Islet of Langerhans (tissue), 1 donor: Measurements from ENCODE around the gene AFF3.

Experiments used
- FAIRE-seq: peaks from one replicate; lab custom pipeline; 2011; peaks lifted over from hg19 to GRCh38; lab: Jason Lieb, UNC

The AFF3 gene

DNA sequence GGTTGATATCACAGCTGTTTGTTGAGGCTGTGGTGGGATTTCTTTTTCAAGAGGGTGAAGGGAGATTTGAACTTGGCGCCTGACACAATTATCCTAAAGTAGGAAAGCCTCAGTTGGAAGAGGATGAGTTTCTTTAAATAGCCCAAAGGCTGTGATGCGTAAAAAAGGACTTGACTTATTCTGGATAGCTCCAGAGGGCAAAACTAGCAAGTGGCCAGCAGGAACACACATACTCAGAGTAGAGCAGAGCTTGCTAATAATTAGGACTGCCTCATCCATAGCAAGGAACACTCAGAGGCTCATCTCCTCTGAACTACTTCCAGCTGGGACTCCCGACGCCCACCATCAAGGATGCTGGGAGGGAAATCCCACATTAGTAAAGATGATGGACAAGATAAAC lies 74.0 kb downstream of the AFF3 start:
- no peak for FAIRE-seq

DNA sequence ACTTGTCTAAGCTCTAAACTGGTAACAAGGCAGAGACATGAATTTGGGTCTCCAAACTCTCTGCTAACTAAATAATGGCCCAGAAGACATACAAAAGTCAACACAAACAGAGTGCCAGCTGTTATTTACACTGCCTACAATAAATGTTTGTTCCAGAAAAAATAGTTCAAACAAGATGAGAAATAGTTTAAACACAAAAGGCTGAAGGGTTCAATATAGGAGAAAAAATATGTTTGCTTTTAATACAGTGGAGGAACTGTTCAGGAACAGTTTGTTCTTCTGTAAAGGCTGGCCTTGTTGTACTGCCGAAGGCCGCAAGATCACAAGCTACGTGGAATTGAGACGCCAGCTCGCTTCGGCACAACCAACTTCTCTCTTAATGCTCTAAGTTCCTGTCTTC lies 74.6 kb downstream of the AFF3 start:
- no peak for FAIRE-seq

DNA sequence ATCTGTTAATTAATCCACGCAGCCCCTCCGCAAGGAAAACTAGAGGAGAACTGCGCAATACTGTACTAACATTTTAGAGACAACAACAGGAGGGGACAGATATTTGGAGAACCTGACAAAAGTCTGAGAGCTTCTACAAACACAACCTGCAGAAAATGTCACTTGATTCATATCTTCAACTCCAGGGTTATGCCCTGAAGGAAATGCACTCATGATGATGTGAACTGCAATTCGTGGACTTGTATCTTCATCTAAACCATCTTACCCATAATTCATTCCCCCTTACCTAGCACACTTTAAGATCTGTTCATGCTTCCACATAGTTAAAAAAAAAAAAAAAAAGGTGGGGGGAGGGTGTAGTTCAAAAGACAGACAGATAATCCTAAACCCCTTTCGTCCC lies 75.5 kb downstream of the AFF3 start:
- FAIRE-seq = no peak

DNA sequence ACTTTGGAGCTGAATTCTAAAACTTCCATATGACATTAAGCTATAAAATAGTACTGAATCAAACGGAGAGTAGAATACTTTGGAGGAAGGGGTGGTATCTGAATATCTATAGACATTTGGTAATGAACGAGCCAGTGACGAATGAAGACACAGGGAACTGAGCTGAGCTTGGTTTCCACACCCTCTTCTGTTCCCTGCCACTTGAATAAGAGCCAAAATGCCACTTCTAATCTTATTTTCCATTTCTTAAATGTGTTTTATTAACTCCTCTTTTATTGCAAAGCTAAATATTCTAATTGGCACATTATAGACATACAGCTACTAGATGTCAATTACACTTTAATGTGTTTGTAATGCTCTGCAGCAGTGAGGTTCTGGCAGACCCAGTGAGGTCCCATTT lies 76.1 kb downstream of the AFF3 start:
- FAIRE-seq = no peak

DNA sequence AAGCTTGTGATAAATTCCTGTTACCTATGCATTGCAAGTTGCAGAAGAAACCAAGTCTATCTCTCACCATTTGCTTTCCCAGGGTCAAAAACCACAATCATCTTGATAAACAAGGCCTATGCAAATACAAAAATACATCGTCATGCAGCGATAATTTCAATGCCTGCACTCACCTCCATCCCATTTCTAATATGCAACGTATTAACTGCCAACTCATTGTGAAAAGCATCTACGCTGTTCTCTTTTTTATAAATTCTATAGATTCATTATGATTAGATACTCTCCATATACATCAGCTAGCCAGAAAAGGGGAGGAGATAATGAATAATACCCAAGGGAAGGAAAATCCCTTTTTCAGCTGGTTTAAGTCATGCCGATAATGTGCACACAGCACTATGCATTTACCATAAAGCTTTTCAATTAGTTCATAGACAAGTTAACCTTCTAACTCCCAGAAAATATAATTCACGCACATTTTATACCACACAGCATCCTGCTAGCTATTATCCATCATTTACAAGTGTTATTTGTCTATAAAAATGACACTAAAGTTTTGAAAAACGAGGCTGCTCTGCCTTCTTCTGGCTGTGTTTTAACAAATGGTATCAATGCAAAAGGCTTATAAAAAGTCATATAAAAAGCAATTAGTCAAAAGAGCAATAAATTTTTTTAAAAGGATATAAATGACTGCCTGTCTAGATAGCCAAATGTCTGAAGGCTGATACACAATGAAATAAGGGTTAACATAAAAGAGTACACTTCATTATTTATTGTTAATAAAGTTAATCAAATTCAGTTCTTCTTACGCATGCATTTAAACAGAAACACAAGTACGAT lies 77.6 kb downstream of the AFF3 start:
- no peak for FAIRE-seq

DNA sequence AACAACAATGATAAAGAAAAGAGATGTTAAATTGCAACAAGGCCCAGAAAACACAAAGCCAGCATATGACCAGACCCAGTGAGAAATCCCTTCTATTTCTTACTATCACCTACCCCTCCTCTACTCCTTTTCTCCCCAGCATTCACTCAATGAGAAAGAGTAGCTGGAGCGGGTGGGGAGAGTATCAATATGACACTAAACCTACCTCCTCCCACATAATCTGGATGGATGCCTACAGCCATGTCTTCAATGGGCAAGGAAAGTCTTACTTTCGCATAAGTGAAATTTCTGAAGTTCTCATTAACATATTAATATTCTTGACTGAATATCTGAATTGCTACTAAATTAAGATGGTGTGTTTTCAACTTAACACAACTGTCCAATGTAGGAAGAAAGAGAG lies 78.2 kb downstream of the AFF3 start:
- FAIRE-seq = no peak

DNA sequence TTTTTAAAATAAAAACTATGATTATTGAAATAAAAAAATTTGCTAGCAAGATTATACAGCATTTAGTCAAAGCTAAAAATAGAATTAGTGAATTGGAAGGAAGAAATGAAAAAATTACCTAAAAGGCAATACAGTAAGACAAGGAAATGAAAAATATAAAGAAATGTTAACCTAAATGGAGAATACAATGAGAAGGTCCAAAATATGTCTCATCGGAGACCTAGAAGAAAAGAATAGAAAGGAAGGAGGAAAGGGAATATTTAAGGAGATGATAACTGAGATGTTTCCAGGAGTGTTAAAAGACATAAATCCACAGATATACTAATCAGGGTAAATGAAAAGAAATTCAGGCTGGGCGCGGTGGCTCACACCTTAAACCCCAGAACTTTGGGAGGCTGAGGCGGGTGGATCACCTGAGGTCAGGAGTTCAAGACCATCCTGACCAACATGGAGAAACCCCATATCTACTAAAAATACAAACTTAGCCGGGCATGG lies 78.9 kb downstream of the AFF3 start:
- FAIRE-seq = no peak

DNA sequence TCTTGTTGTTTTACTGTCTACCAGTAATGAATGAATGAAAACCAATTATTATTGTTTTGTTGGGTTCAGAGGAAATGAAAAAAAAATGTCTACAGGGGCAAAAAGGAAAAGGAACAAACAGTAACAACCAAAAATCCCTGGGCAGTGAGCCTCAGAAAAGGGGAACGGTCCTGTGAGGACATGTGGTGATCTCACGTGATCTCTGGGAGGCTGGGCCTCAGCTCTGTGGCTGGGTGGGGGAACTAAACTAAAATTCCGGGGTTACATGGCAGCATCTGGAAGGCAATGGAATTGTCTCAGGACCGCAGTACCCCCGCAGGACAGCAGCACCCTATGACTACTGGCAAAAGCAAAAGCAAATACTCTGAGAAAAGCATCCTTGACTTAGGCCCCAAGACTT lies 80.1 kb downstream of the AFF3 start:
- no peak for FAIRE-seq

DNA sequence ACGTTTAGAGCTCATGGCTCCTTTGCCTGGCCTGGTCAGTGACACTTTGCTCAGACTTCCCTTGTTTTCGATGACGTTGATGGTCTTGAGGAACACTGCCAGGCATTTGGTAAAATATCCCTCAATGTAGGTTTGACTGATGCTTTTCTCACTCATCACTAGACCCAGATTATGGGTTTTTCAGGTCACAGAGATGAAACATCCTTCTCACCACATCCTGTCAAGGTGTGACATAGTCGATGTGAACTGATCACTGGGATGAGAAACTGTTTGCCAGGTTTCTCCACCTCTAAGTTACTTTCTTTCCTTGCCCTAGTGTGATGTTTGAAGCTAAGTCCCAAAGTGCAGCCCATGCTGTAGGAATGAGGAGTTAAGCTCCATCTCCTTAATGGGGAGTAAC lies 81.5 kb downstream of the AFF3 start:
- no peak for FAIRE-seq

DNA sequence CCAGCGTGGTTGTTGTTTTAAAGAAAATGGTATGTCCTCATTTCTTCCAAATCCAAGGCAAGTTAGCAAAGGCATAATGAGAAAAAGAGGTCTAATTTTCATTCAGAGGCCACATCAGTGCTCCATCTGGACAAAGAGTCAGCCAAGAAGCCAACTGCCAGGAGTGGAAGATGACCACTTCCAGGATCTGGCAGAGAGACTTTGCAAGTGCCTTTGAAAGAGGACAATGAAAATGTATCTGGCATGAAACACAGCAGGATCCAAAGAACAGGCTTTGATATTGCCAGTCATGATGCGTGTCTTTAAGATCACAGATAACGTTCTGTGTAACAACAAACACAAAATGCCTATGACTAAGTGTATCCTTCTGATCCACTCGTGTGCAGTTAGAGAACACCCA lies 82.8 kb downstream of the AFF3 start:
- FAIRE-seq = no peak

DNA sequence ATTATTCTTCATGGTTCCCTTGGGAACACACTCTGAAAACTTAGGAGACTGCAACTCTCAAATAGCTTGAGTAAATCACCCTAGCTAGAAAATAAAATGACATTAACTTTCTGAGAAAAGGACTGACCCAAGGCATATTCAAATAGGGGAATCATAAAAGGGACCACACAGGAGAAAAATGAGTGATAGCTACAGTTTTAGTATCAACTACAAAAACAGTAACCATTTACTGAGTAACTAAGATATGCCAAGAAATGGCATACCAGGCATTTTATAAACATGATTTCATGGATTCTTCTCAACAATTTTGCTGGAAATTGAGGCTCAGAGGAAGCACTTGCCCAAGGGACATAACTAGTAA lies 84.5 kb downstream of the AFF3 start:
- no peak for FAIRE-seq

DNA sequence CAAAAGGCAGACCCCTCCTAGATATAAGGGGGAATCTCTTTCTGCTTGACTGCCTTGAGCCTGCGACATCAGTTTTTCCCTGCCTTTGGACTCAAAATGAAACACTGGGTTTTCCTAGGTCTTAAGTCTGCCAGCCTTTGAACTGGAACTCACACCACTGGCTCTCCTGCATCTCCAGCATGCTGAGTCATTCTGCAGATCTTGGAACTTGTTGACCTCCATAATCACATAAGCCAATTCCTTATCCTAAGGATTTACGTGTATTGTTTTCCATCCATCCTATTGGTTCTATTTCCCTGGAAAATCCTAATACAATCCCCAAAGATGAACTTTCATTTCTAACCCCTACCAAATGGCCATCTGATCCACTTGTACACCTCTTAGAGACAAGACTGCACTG lies 88.0 kb downstream of the AFF3 start:
- no peak for FAIRE-seq

DNA sequence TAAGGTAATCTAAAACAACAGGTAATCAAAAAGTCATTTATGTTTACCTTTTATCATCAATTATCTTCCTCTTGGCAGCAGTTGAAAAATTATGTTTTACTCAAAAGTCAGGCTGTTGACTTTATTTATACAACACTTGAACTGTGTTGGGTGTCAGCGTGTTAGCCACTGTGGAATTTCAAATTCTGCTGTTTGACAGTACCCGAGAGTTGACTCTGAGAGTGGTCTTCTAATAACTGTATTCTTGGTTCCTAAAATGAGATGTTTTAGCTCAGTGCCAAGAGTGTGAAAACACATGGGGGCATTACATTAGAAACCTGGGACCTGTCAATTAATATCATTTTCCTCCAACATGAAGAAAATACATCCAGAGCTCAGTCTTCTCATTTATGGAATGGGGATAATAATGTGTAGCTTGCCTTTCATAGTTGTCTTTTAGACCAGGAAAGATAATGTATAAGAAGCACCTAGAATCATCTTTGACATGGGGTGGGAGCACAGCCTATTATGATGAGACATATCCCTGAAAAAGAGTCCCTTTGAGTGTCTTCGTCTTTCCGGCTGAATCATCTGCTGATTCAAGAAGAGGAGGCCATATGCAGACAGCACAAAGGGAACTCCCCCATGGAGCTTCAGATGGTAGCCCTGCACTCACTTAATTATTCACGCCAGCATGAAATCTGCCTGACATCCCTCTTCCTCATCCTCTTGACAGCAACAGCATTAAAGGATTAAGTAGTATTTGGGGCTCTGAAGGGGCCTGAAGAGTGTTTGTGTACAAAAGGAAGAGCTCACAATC lies 89.1 kb downstream of the AFF3 start:
- no peak for FAIRE-seq

DNA sequence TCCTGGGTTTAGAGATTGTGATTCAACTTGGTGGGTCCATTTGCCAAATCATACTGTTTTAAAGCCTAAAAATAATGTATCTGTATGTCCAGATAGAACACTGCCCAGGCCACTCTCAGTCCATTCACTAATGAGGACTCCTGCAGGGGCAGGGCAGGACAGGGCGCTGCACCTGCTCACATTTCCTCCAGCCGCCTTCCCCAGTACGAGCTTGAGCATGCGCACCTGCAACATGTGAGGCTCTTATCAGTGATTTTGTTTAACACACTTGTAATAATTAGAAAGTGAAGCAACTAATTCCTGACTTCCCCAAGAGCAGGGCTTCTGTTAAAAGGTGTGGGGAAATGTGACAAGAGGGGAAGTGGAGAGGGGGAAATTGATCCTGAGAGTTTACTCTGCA lies 89.7 kb downstream of the AFF3 start:
- no peak for FAIRE-seq

DNA sequence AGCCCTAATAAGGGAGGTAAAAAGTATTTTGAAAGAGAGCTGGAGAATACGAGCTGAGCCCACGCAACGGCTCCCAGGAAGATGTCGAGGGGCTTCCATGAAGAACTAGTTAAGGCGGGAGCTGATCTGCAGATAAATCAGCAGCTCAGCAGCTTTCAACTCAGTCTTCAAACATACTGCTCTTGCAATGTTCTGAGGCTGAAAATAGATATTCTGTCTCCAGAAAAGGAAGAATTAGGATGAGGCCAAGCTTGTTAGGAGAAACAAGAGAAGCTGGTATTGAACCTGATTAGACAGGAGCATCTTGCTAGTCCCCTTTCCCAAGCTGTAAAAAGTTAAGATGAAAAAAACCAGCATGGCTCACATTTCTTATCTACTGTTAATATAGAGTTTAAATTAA lies 91.1 kb downstream of the AFF3 start:
- FAIRE-seq = no peak

DNA sequence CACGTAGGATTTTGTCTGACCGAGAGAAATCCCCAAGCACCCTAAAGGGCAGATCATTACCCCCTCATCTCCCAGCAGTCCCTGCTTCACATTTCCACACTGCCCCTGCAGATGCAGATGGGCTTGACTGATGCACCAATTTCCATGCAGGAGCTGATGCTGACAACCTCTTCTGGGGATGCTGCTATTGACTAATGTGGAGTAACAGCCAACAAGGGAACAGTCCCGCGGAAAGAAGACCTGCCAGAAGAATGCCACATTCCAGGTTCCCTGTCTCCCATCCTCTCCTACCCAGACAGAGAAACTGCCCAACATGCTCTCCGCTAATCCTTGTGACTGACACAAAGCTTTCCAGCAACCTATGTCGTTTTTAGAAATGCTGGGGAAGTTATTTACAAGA lies 91.7 kb downstream of the AFF3 start:
- FAIRE-seq = no peak

DNA sequence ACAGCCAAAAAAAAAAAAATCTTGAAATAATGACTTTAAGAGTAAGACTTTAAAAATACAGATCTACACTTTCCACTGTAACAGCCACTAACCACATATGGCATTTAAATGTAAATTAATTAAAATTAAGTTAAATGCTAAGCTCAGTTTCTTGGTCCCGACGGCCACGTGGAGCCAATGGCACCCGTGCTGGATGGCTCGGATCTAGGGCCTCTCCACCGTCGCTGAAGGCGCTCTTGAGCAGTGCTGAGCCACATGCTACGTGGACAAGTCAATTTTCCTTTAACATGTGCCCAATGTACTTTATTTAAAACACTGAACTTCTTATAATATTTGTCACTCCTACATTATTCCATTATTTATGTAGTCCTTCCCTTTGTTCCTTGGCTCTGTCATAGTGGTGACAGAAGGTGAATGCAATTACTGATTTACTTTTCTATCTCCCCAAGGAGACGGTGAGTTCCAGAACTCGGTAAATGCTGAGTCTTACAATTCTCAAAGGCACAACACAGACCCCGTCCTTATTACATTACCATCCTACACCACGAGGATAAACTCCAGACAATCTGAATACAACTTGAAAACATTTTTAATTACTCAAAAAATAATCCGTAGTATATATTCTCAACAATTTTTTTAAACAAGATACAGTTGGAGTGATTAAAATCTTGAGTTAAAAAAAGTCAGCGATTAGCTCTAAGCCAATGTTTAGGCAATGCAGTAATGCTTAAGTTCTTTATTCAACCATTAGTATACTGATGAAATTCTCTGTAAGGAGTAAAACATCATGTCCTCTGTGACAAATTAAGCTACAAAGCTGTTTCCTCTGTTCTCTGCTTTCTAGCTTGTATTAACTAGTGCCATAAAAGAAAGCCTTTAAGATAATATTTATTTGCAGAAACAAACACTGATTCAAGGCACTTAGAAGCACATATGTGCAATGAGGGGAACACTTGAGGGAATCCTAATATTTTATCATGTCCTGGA lies 95.1 kb downstream of the AFF3 start:
- FAIRE-seq = no peak

DNA sequence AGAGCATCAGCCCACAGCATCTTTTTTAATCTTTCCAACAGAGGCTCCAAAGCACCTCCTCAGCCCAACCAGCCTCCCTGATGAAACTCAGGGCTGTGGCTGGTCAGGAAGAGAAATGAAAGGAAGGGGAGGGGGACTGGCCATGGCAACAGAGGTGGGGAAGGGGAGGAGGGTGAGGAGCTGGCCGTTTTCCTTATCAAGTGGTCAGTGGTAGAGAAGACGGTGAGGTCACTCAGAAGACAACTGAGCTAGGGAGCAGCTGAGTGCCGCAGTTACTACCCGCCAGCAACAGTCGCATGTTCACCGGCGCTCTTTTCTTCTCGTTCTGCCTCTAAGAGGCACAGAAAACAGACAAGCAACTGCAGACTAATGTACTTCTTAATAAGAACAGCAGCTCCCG lies 97.4 kb downstream of the AFF3 start:
- FAIRE-seq = no peak

DNA sequence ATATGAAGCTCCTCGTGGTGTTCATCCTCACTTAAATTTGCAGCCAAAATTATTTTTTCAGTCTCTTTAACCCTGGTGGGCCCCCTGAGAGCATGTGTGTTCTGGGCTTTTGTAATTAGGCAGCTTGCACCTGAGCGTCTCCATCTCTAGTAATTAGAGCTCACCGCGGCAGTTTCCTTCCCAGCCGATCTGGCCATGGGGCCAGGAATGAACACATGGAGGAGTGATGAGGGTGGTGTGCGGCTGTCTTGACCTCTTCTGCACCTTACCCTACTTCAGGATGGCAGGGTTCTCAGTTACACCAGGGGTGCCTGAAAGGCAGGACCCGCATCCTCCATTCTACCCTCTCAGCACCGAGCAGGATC lies 98.5 kb downstream of the AFF3 start:
- FAIRE-seq = no peak

DNA sequence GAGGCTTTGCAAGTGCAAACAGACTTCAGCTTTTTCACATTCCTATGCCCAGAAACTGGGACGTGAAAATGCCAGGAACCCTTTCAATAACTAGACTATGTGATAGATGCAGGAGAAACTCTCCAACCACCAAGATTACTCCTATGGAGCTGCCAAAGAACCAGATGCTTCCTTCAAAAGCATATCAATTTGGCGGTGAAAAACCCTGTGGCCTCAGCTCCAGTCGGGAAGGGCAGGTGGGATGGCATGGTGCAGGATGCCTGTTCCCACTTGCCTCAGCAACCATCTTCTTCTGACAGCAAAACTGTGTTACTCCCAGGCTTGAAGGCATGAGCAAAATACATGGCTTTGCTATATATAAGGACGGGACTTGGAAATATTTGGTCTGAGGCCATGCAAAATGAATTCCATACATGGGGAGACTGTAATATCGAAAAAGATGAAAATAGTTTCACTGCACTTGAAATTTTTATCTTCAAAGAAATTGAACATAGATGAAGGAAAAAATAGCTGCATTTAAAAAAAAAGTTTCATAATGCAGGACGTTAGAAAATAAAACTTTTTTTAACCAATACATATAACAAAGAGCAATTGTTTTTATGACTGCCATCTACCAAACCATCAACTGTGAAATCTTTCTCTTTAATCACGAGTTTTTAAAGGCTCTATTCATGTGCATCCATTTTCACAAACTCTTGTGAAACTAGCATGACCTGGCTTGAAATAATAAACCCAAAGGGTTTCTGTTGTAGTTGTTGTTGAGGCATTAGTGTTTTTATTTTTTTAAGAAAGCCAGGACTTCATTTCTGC lies 99.1 kb downstream of the AFF3 start:
- FAIRE-seq = no peak

DNA sequence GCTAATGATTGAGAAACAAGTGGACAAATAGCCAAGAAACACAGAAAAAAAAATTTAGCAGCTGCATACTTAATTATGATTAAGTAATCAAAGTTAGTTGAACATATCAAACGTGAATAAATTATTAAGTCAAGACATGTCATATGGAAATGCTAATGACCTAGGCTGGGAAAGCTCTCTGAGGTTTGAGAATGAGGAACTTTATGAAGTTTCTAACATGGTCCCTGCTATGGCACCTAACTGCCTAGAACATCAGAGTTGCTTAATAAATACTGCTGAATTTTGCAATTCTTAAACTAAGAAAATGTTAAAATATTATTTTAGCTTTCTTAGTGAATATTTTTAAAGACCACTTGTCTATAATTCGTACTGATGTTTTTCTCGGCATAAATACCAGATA lies 99.8 kb downstream of the AFF3 start:
- no peak for FAIRE-seq

DNA sequence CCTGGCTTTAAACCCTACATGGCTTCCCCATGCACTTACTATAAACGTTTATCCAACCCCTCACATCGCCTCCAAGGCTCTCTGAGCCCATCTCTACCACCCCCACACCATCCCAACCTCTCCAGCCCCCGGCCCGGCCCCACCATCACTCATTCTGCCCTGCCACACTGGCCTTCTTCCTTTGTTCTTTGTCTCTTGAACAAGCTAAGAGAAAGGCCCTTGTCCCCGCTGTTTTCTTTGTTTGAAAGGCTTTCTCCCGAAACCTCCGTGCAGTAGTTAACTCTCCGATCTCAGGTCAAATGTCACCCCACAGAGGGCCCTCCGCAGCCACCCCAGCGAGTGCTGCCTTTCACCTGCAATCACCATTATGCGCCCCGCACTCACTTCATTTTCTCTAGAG lies 100.4 kb downstream of the AFF3 start:
- no peak for FAIRE-seq
